BE2C (cell line): ENCODE measurements around the gene AACS.

ENCODE experiments used
- DNase-seq: peaks from one replicate; pipeline ENCODE4 v3.0.0-alpha.2; 2020
- H3K27me3 ChIP-seq: fragments of 250-450 bp; sonication (Bioruptor Pico); 2 replicates; pipeline ENCODE4 v1.5.1; 2020; ENCODE audit warnings: mild to moderate bottlenecking
- H3K36me3 ChIP-seq: fragments of 250-450 bp; sonication (Bioruptor Pico); 2 replicates; pipeline ENCODE4 v1.5.1; 2020; ENCODE audit warnings: mild to moderate bottlenecking
- H3K4me1 ChIP-seq: fragments of 250-450 bp; sonication (Bioruptor Pico); 2 replicates; pipeline ENCODE4 v1.5.1; 2020
- H3K4me3 ChIP-seq: 2 replicates; pipeline ENCODE4 v1.5.1; 2011; ENCODE audit warnings: low read depth, low read length
- H3K9me3 ChIP-seq: fragments of 250-450 bp; sonication (Bioruptor Pico); 2 replicates; pipeline ENCODE4 v1.5.1; 2020
- CTCF ChIP-seq: IDR thresholded peaks from 2 replicates; pipeline ENCODE4 v1.5.1; 2012; ENCODE audit warnings: mild to moderate bottlenecking, low read depth, low read length

Gene AACS

GRCh38 chr12:125155366-125155765, 90.1 kb downstream of the AACS start:
- TF ChIP-seq CTCF = no peak
- Histone ChIP-seq H3K36me3 (no peaks in the 10 kb centered on the region), H3K4me1 (no peaks in the 10 kb centered on the region), H3K9me3 (no peaks in the 10 kb centered on the region), H3K27me3 (no peaks in the 10 kb centered on the region), H3K4me3 (no peak overlapping the region)
- no peak for DNase-seq

- H3K27me3 ChIP-seq = no peaks in the 10 kb centered on the region
- DNase-seq = no peak
- H3K36me3 ChIP-seq = no peaks in the 10 kb centered on the region
- TF ChIP-seq CTCF = no peak
- no peaks in the 10 kb centered on the region for H3K4me1 ChIP-seq
- H3K4me3 ChIP-seq = no peak overlapping the region
- no peaks in the 10 kb centered on the region for H3K9me3 ChIP-seq
Observed at GRCh38 chr12:125157177-125157576, 91.9 kb downstream of the AACS start.

- no peak for TF ChIP-seq CTCF
- no peaks in the 10 kb centered on the region for H3K27me3 ChIP-seq
- H3K9me3 ChIP-seq = no peaks in the 10 kb centered on the region
- no peak for DNase-seq
- no peaks in the 10 kb centered on the region for H3K4me1 ChIP-seq
- H3K36me3 ChIP-seq = no peaks in the 10 kb centered on the region
- H3K4me3 ChIP-seq = no peak overlapping the region
Observed at GRCh38 chr12:125159702-125160101, 94.5 kb downstream of the AACS start.

- no peaks in the 10 kb centered on the region for H3K4me1 ChIP-seq
- no peaks in the 10 kb centered on the region for H3K9me3 ChIP-seq
- H3K27me3 ChIP-seq = no peaks in the 10 kb centered on the region
- H3K4me3 ChIP-seq = no peak overlapping the region
- no peak for DNase-seq
- TF ChIP-seq CTCF = no peak
- H3K36me3 ChIP-seq = no peaks in the 10 kb centered on the region
Observed at GRCh38 chr12:125160281-125160955, 95.2 kb downstream of the AACS start.

- H3K36me3 ChIP-seq = no peaks in the 10 kb centered on the region
- no peak for DNase-seq
- no peaks in the 10 kb centered on the region for H3K9me3 ChIP-seq
- no peaks in the 10 kb centered on the region for H3K4me1 ChIP-seq
- no peak overlapping the region for H3K4me3 ChIP-seq
- no peaks in the 10 kb centered on the region for H3K27me3 ChIP-seq
- no peak for TF ChIP-seq CTCF
Observed at GRCh38 chr12:125161712-125162022, 96.4 kb downstream of the AACS start.

GRCh38 chr12:125162489-125163028, 97.3 kb downstream of the AACS start:
- no peak for TF ChIP-seq CTCF
- Histone ChIP-seq H3K9me3 (no peaks in the 10 kb centered on the region), H3K36me3 (no peaks in the 10 kb centered on the region)

More at GRCh38 chr12:125162489-125163028, 97.3 kb downstream of the AACS start:
- Histone ChIP-seq H3K4me3 (no peak overlapping the region), H3K4me1 (no peaks in the 10 kb centered on the region), H3K27me3 (no peaks in the 10 kb centered on the region)
- DNase-seq = no peak
